ENCODE measurements around the gene CKAP4.

CKAP4 gene

DNA sequence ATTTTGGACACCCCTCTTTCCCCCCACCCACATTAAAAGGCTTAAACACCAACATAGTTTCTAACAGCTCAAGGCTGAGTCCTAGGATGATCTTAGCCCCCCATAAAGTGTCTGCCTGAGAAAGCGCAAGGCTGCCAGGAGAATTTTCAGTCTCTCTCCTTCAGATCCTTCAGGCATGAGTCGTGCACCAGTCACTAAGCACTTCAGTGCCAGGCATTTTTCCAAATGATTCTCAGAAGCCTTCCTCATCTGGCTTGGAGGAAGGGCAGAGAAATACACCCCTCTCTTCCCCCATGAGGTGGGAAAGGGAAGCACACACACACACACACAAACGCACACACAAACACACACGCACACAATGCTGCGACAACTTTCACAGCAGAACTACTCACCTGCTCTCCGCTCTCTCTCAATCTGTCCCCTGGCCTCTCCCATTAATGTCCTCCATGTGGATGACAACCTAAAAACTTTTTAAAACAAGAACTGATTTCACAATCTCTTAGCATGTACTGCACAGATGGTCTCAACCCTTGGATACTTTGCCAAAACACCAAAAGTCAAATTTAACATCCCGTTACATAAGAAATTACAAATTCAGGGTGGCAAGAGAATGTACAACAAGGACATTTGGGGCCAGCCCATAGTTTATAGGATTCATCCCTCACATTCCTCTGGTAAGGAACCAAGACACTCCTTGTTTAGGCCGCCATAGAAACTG is 49.8 kb downstream of the CKAP4 start:
- no peak for DNase-seq (ENCODE audit: low read depth)

- DNase-seq (ENCODE audit: low read depth): peak; percentile 89
These were observed 52.2 kb downstream of the CKAP4 start for GRCh38 chr12:106195621-106196027.

DNA sequence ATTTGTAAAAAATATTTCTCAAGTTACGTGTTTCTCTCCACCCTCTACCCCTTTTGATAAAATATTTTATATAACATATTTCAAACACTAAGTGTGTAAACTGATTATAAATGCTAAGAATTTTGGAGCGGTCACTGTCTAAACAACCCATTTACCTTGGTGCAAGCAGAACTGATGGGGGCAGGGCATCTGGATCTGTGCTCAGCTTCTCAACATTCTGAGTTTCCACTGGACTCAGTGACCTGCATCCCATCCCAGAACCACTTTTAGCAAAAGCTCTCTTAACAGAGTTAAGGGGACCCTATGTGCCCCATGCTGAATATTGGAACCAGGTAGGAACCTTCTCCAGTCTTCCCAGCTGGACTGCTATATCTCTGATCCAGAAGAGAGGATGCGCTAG is 53.5 kb downstream of the CKAP4 start:
- no peak for DNase-seq (ENCODE audit: low read depth)

GRCh38 chr12:106193394-106194215 is 54.2 kb downstream of the CKAP4 start:
- DNase-seq (ENCODE audit: low read depth): no peak

GRCh38 chr12:106192659-106193393 is 55.0 kb downstream of the CKAP4 start:
- DNase-seq (ENCODE audit: low read depth): no peak

DNA sequence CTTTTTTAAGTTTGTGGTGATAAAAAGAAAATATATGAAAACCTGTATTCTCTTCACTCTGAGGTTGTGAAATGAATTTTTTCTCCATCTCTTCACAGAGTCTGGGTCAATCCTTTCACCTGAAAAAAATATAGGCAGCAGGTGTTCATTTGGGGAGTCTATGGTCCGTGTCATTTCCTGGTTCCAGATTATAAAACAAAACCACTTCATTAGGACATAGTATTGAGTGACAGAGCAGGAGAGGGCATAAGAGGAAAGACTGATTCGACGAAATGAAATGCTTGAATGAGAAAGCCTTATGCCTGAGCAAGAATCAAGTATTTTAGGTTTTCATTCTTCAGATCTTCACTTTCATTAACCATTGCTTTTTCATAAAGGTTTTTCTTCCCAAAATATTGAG is 57.2 kb downstream of the CKAP4 start:
- no peak for DNase-seq (ENCODE audit: low read depth)

- no peak for DNase-seq (ENCODE audit: low read depth)
These were observed 58.5 kb downstream of the CKAP4 start for GRCh38 chr12:106189341-106189740.

GRCh38 chr12:106188256-106188655 is 59.6 kb downstream of the CKAP4 start:
- no peak for DNase-seq (ENCODE audit: low read depth)

Data from iris pigment epithelial cell (primary cell).